GM12874 (cell line): ENCODE data around the gene LENG1.

Experiments used
- CTCF ChIP-seq: IDR thresholded peaks from 2 replicates; pipeline ENCODE4 v1.5.1; 2011; ENCODE audit warnings: low read depth, mild to moderate bottlenecking, control low read depth, low read length, moderate library complexity; ENCODE audit not compliant: insufficient read depth

Gene LENG1

GRCh38 chr19:54191811-54192453 is 32.4 kb upstream of the LENG1 start:
- TF ChIP-seq CTCF: no peak

- TF ChIP-seq CTCF: no peak
Measured at GRCh38 chr19:54191011-54191810, 31.7 kb upstream of the LENG1 start, which contains the start of gene TSEN34. TSEN34 (plus strand) TSS chr19:54191308; CDS start chr19:54191365, 57 bp downstream.

DNA sequence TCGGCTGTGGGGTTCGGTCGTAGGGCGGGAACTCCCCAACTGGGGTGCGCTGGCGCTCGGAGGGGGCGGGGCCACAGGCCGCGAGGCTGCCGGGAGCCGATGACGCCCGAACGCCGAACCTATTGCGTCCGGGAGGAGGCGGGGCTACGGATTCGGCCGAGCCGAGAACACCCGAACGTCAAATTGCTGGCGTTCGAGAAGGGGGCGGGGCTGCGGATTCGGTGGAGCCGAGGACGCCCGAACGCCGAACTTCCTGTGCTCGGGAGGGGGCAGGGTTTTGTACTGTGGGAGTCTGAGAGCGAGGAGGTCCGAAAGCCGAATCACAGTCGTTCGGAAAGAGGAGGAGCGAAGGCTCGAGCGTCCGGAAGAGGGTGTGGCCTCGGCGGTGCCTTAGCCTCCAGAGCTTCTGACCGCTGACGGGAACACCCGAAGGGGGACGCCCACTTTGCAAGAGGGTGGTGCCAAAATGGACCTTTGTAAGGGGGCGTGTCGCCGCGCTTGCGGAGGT is 31.0 kb upstream of the LENG1 start:
- no peak for TF ChIP-seq CTCF

GRCh38 chr19:54189735-54190502 is 30.4 kb upstream of the LENG1 start:
- TF ChIP-seq CTCF: no peak

DNA sequence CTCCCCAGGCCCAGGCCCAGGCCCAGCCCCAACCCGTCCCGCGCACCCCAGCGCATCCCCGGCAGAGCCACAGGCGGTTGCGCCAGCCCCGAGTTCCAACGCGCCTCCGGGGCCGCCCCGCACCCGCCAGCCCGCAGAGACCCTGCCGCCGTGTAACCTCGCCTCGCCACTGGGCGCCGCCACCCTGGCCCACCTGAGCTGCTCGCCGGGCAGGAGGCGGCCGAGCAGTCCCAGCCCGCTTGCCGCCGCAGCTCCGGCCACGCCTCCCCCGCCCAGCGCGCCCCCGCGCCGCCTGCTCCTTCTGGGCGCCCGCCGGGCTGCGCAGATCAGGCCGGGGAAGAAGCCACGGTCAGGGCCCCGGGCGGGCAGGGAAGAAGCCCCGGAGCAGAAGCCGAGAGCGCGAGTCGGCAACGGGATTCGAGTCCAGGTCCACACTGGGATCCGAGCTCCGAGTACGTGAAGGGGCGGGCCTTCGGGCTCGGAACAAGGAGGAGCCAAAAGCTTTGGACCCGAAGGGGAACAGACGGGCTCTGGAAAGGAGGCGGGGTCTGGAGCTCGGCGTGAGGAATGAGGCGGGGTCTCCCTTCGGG is 29.7 kb upstream of the LENG1 start, which contains the start of gene MBOAT7:
Gene MBOAT7 (minus strand): TSS at position 436 of the 590 bp plus-strand sequence. CDS start 1,072 bp downstream, outside the sequence.
- peak; percentile 54 for TF ChIP-seq CTCF

GRCh38 chr19:54188215-54188871 is 28.8 kb upstream of the LENG1 start:
- no peak for TF ChIP-seq CTCF
